WERI-Rb-1 (cell line): ENCODE data around the gene HMGB2.

Experiments
- DNase-seq: peaks from one replicate; pipeline ENCODE4 v3.0.0-alpha.2; 2020
- H3K27ac ChIP-seq: fragments of 250-450 bp; sonication (Bioruptor Pico); 2 replicates; pipeline ENCODE4 v1.5.1; 2020; ENCODE audit warnings: mild to moderate bottlenecking, moderate library complexity
- H3K27me3 ChIP-seq: fragments of 250-450 bp; sonication (Bioruptor Pico); 2 replicates; pipeline ENCODE4 v1.5.1; 2021; ENCODE audit warnings: mild to moderate bottlenecking, low read depth, moderate library complexity; ENCODE audit not compliant: insufficient read depth, severe bottlenecking
- H3K36me3 ChIP-seq: fragments of 250-450 bp; sonication (Bioruptor Pico); 2 replicates; pipeline ENCODE4 v1.5.1; 2020; ENCODE audit warnings: mild to moderate bottlenecking, moderate library complexity
- H3K4me3 ChIP-seq: 2 replicates; pipeline ENCODE4 v1.5.1; 2011; ENCODE audit warnings: low read depth, mild to moderate bottlenecking, control low read depth, low read length
- H3K9me3 ChIP-seq: fragments of 250-450 bp; sonication (Bioruptor Pico); 2 replicates; pipeline ENCODE4 v1.5.1; 2021; ENCODE audit warnings: mild to moderate bottlenecking, moderate library complexity; ENCODE audit not compliant: severe bottlenecking
- CTCF ChIP-seq: IDR thresholded peaks from 2 replicates; pipeline ENCODE4 v1.5.1; 2011; ENCODE audit warnings: low read depth, mild to moderate bottlenecking, control low read depth, inconsistent platforms, low read length

Gene HMGB2

GRCh38 chr4:173311368-173311767, 22.8 kb downstream of the HMGB2 start:
- Histone ChIP-seq H3K36me3 (peaks cover 4% of the 10 kb centered on the region), H3K27ac (no peak overlapping the region), H3K9me3 (no peaks in the 10 kb centered on the region), H3K4me3 (no peak overlapping the region), H3K27me3 (no peaks in the 10 kb centered on the region)
- DNase-seq = no peak
- TF ChIP-seq CTCF = no peak

GRCh38 chr4:173307778-173308177, 26.4 kb downstream of the HMGB2 start:
- H3K27ac ChIP-seq = no peak overlapping the region
- no peaks in the 10 kb centered on the region for H3K36me3 ChIP-seq
- no peak for TF ChIP-seq CTCF
- H3K4me3 ChIP-seq = no peak overlapping the region
- H3K9me3 ChIP-seq = no peaks in the 10 kb centered on the region
- H3K27me3 ChIP-seq = no peaks in the 10 kb centered on the region
- DNase-seq = no peak

GRCh38 chr4:173301518-173302201, 32.5 kb downstream of the HMGB2 start:
- no peaks in the 10 kb centered on the region for H3K9me3 ChIP-seq
- no peak for DNase-seq
- no peaks in the 10 kb centered on the region for H3K36me3 ChIP-seq
- H3K27me3 ChIP-seq = no peaks in the 10 kb centered on the region
- no peak overlapping the region for H3K27ac ChIP-seq
- peak; percentile 49 for TF ChIP-seq CTCF
- H3K4me3 ChIP-seq = no peak overlapping the region

GRCh38 chr4:173294444-173294843, 39.7 kb downstream of the HMGB2 start:
- Histone ChIP-seq H3K36me3 (no peaks in the 10 kb centered on the region; the same call in 1 of the 2 replicates), H3K27ac (no peak overlapping the region), H3K27me3 (no peaks in the 10 kb centered on the region), H3K9me3 (no peaks in the 10 kb centered on the region), H3K4me3 (no peak overlapping the region)
- DNase-seq = no peak
- TF ChIP-seq CTCF = no peak

GRCh38 chr4:173293663-173294062, 40.5 kb downstream of the HMGB2 start:
- no peak for DNase-seq
- no peak overlapping the region for H3K27ac ChIP-seq
- H3K27me3 ChIP-seq = no peaks in the 10 kb centered on the region
- H3K36me3 ChIP-seq = no peaks in the 10 kb centered on the region; the same call in 1 of the 2 replicates
- H3K4me3 ChIP-seq = no peak overlapping the region
- H3K9me3 ChIP-seq = no peaks in the 10 kb centered on the region
- TF ChIP-seq CTCF = no peak

GRCh38 chr4:173291899-173292298, 42.3 kb downstream of the HMGB2 start:
- Histone ChIP-seq H3K27ac (no peak overlapping the region), H3K4me3 (no peak overlapping the region), H3K9me3 (peaks cover 2% of the 10 kb centered on the region), H3K27me3 (no peaks in the 10 kb centered on the region), H3K36me3 (no peaks in the 10 kb centered on the region; the same call in 1 of the 2 replicates)
- DNase-seq = no peak
- TF ChIP-seq CTCF = no peak
